Ectodermal cell (in vitro differentiated cells): ENCODE data around the gene RUNX3.

Source experiments
- H3K27ac ChIP-seq: 2 replicates; pipeline ENCODE4 v1.7.0; 2013; ENCODE audit warnings: mild to moderate bottlenecking, low read depth, low read length; ENCODE audit not compliant: insufficient read depth, poor library complexity, severe bottlenecking
- H3K27me3 ChIP-seq: 2 replicates; pipeline ENCODE4 v1.7.0; 2013; ENCODE audit warnings: mild to moderate bottlenecking, low read length; ENCODE audit not compliant: insufficient read depth, control insufficient read depth, poor library complexity, severe bottlenecking
- H3K36me3 ChIP-seq: one replicate; pipeline ENCODE4 v1.7.0; 2013; ENCODE audit warnings: low read length; ENCODE audit not compliant: control insufficient read depth, insufficient read depth
- H3K4me1 ChIP-seq: one replicate; pipeline ENCODE4 v1.7.0; 2013; ENCODE audit warnings: low read length; ENCODE audit not compliant: control insufficient read depth, insufficient read depth
- H3K4me3 ChIP-seq: 2 replicates; pipeline ENCODE4 v1.7.0; 2013; ENCODE audit warnings: low read depth, low read length, control low read depth; ENCODE audit not compliant: insufficient read depth
- H3K9me3 ChIP-seq: 2 replicates; pipeline ENCODE4 v1.7.0; 2013; ENCODE audit warnings: mild to moderate bottlenecking, low read length, moderate library complexity; ENCODE audit not compliant: control insufficient read depth
- WGBS, 2 experiments: methylation state at CpG; one replicate each; pipeline ENCODE4 v1.1.7; 2013; ENCODE audit warnings: missing lambda C conversion rate in 2 of 2; 5-methylcytosine and 5-hydroxymethylcytosine counted together

RUNX3 gene

GRCh38 chr1:24878775-24879742, 51.0 kb downstream of the RUNX3 start:
- H3K4me1 ChIP-seq: peaks cover 5% of the 10 kb centered on the region
- H3K9me3 ChIP-seq: no peaks in the 10 kb centered on the region
- H3K27ac ChIP-seq: no peak overlapping the region
- H3K4me3 ChIP-seq: no peak overlapping the region
- WGBS, 2 experiments: 89 to 90% methylated on average over 7 of the region's 7 CpGs
- no peaks in the 10 kb centered on the region for H3K36me3 ChIP-seq
- no peaks in the 10 kb centered on the region for H3K27me3 ChIP-seq

GRCh38 chr1:24878045-24878444, 52.0 kb downstream of the RUNX3 start:
- Histone ChIP-seq H3K36me3 (no peaks in the 10 kb centered on the region), H3K27me3 (no peaks in the 10 kb centered on the region), H3K27ac (no peak overlapping the region), H3K4me3 (no peak overlapping the region), H3K9me3 (no peaks in the 10 kb centered on the region), H3K4me1 (peaks cover 5% of the 10 kb centered on the region)
- 91 to 93% methylated on average over 6 of the region's 6 CpGs for WGBS, 2 experiments

GRCh38 chr1:24875991-24876506, 54.0 kb downstream of the RUNX3 start:
- H3K9me3 ChIP-seq: no peaks in the 10 kb centered on the region
- H3K27me3 ChIP-seq: no peaks in the 10 kb centered on the region
- WGBS, 2 experiments: 75 to 82% methylated on average over 5 to 6 of the region's 8 CpGs

GRCh38 chr1:24875257-24875656, 54.8 kb downstream of the RUNX3 start:
- H3K27ac ChIP-seq: no peak overlapping the region
- no peaks in the 10 kb centered on the region for H3K36me3 ChIP-seq
- 91 to 95% methylated on average over 8 of the region's 8 CpGs for WGBS, 2 experiments
- H3K9me3 ChIP-seq: no peaks in the 10 kb centered on the region
- H3K27me3 ChIP-seq: no peaks in the 10 kb centered on the region
- no peak overlapping the region for H3K4me3 ChIP-seq
- H3K4me1 ChIP-seq: peaks cover 5% of the 10 kb centered on the region

More at GRCh38 chr1:24875991-24876506, 54.0 kb downstream of the RUNX3 start:
- H3K27ac ChIP-seq: no peak overlapping the region
- no peaks in the 10 kb centered on the region for H3K36me3 ChIP-seq
- H3K4me1 ChIP-seq: peaks cover 5% of the 10 kb centered on the region
- no peak overlapping the region for H3K4me3 ChIP-seq

- WGBS, 2 experiments: 78 to 80% methylated on average over 16 of the region's 16 CpGs
- H3K4me1 ChIP-seq: peaks cover 5% of the 10 kb centered on the region
- no peaks in the 10 kb centered on the region for H3K9me3 ChIP-seq
- no peak overlapping the region for H3K27ac ChIP-seq
- no peaks in the 10 kb centered on the region for H3K36me3 ChIP-seq
- H3K27me3 ChIP-seq: no peaks in the 10 kb centered on the region
- H3K4me3 ChIP-seq: no peak overlapping the region
Measured at GRCh38 chr1:24874611-24875234, 55.4 kb downstream of the RUNX3 start.

GRCh38 chr1:24874056-24874455, 56.0 kb downstream of the RUNX3 start:
- Histone ChIP-seq H3K9me3 (no peaks in the 10 kb centered on the region), H3K4me3 (no peak overlapping the region), H3K27me3 (no peaks in the 10 kb centered on the region), H3K4me1 (peaks cover 5% of the 10 kb centered on the region), H3K27ac (no peak overlapping the region), H3K36me3 (no peaks in the 10 kb centered on the region)
- WGBS, 2 experiments: 80 to 90% methylated on average over 5 to 7 of the region's 7 CpGs

- no peak overlapping the region for H3K4me3 ChIP-seq
- H3K27ac ChIP-seq: no peak overlapping the region
- H3K36me3 ChIP-seq: no peaks in the 10 kb centered on the region
- H3K27me3 ChIP-seq: no peaks in the 10 kb centered on the region
- H3K9me3 ChIP-seq: no peaks in the 10 kb centered on the region
- peaks cover 5% of the 10 kb centered on the region for H3K4me1 ChIP-seq
- WGBS, 2 experiments: 88% methylated on average over 1 of the region's 1 CpG
Measured at GRCh38 chr1:24873148-24873547, 56.9 kb downstream of the RUNX3 start.

- Histone ChIP-seq H3K9me3 (no peaks in the 10 kb centered on the region), H3K4me3 (no peak overlapping the region), H3K27me3 (no peaks in the 10 kb centered on the region), H3K36me3 (no peaks in the 10 kb centered on the region), H3K4me1 (peaks cover 5% of the 10 kb centered on the region), H3K27ac (no peak overlapping the region)
- 95% methylated on average over 19 of the region's 19 CpGs for WGBS, 2 experiments
Measured at GRCh38 chr1:24872061-24872850, 57.8 kb downstream of the RUNX3 start.

- H3K27ac ChIP-seq: no peak overlapping the region
- H3K4me1 ChIP-seq: peaks cover 5% of the 10 kb centered on the region
- no peaks in the 10 kb centered on the region for H3K27me3 ChIP-seq
- H3K36me3 ChIP-seq: no peaks in the 10 kb centered on the region
- 93 to 98% methylated on average over 11 of the region's 11 CpGs for WGBS, 2 experiments
- no peak overlapping the region for H3K4me3 ChIP-seq
- H3K9me3 ChIP-seq: no peaks in the 10 kb centered on the region
Measured at GRCh38 chr1:24871306-24871901, 58.7 kb downstream of the RUNX3 start.
